ENCODE results near the gene USP34. TPM values are rescaled to one million over a fixed set of nuclear protein-coding genes. Genes with fewer than 3 reads are reported as not detected.

USP34 gene
- total RNA-seq, 1 donor from 2014 or later: 226 TPM

DNA sequence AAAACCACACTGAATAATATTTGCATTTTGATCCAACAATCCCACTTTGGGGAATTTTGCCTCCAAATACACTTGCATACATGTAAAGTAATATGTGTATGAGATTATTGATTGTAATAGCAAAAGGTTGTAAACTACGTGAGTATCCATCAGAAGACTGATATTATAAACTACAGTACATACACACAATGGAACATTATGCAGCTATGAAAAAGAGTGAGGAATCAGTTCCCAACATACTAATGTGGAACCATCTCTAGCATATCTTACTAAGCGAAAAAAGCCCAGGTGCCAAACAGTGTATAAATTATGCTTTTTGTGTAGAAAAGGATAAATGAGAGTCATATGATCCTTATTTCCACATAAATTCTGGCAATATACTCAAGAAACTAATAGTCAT lies 324.9 kb downstream of the USP34 start:
- DNase-seq: no peak

- peak; percentile 82 for DNase-seq
Observed at GRCh38 chr2:61144697-61145268, 326.1 kb downstream of the USP34 start.

GRCh38 chr2:61141151-61141550 lies 329.7 kb downstream of the USP34 start:
- DNase-seq: no peak

GRCh38 chr2:61138859-61139258 lies 332.0 kb downstream of the USP34 start:
- DNase-seq: no peak

Small RNAs within 50 kb of the gene (small RNA-seq; reads per million reads assigned to genes)
- not detected for gene SNORA70B

Other genes starting within 250 kb of the USP34 start
- 780 TPM for gene XPO1, start 67.3 kb upstream of the USP34 start, total RNA-seq